Heart left ventricle (tissue), 16 donors: Measurements from ENCODE around the gene TUBB2B. TPM values are rescaled to one million over a fixed set of nuclear protein-coding genes. Genes with fewer than 3 reads are reported as not detected.

ENCODE experiments used
- ATAC-seq, 4 donors: fragments of 200-7000 bp; cut with Tn5 transposase; one replicate each; pipeline ENCODE4 v1.9.1; 2020 to 2022; ENCODE audit warnings: moderate library complexity in 4 of 4, mild to moderate bottlenecking in 3 of 4, moderate number of reproducible peaks in 1 of 4
- DNase-seq, 5 donors: peaks; one replicate each; pipeline ENCODE4 v3.0.0-alpha.2; 2020
- H3K27ac ChIP-seq, 12 donors: fragments of 200-600 bp; sonication (generic) in 4 of 12; one replicate each; pipeline versions ENCODE4 v1.5.0 to v1.8.0; 2016 to 2022; ENCODE audit warnings: mild to moderate bottlenecking in 2 of 12
- H3K27me3 ChIP-seq, 9 donors: fragments of 200-600 bp; sonication (generic) in 2 of 9; one replicate each; pipeline versions ENCODE4 v1.5.1 to v1.8.0; 2016 to 2022; ENCODE audit warnings: mild to moderate bottlenecking in 3 of 9
- H3K36me3 ChIP-seq, 9 donors: fragments of 200-600 bp; sonication (generic) in 2 of 9; one replicate each; pipeline versions ENCODE4 v1.5.0 to v1.8.0; 2018 to 2022; ENCODE audit warnings: mild to moderate bottlenecking in 2 of 9
- H3K4me1 ChIP-seq, 12 donors: fragments of 200-600 bp; sonication (generic) in 4 of 12; one replicate each; pipeline versions ENCODE4 v1.5.0 to v1.8.0; 2016 to 2022; ENCODE audit warnings: mild to moderate bottlenecking in 3 of 12
- H3K4me3 ChIP-seq, 12 donors: fragments of 200-600 bp; sonication (generic) in 4 of 12; one replicate each; pipeline versions ENCODE4 v1.5.0 to v1.8.0; 2017 to 2022; ENCODE audit warnings: mild to moderate bottlenecking in 9 of 12, moderate library complexity in 4 of 12
- H3K9me3 ChIP-seq, 12 donors: fragments of 200-600 bp; sonication (generic) in 4 of 12; one replicate each; pipeline versions ENCODE4 v1.5.0 to v1.8.0; 2016 to 2022; ENCODE audit warnings: mild to moderate bottlenecking in 1 of 12
- POLR2A ChIP-seq, 2 donors: fragments of 450-650 bp; IDR thresholded peaks; one replicate each; pipeline ENCODE4 v1.6.1; 2017; ENCODE audit warnings: antibody characterized with exemption in 2 of 2, mild to moderate bottlenecking in 2 of 2, moderate library complexity in 2 of 2
- WGBS, 4 donors: extraction: QIAGEN DNeasy Blood & Tissue Kit in 2 of 4; methylation state at CpG; one replicate each; pipeline versions ENCODE4 v1.1.5 to v1.1.7; 2013 to 2018; 5-methylcytosine and 5-hydroxymethylcytosine counted together
- intact Hi-C, 10 donors: fragments of 100-400 bp; cut with DNase I; formaldehyde crosslinking; loops; one replicate each; pipeline versions ENCODE4 v1.11.1 to v1.14.2; 2022
- polyA plus RNA-seq, 2 donors: library from polyadenylated mRNA; stranded (reverse); fragments of 200-250 nt; gene quantifications; one replicate each; pipeline ENCODE4 v1.2.3, GENCODE V29; 2013
- total RNA-seq, 9 donors: library from RNA; depleted of rRNA in 2 of 9; stranded (reverse); fragments of >200 nt in 2 of 9; fragmentation: NEBNext Ultra II Directional in 3 of 9; extraction: Animal tissue kit (Norgen Biotek cat#: 25700) in 3 of 9; gene quantifications; one replicate each; pipeline versions ENCODE4 v1.1.0 to v1.2.4, GENCODE V29; 2016 to 2023
- TF ChIP-seq, protein P1 (sequence below), 12 donors: fragments of 200-600 bp; sonication (generic) in 4 of 12; IDR thresholded peaks; one replicate each; pipeline versions ENCODE4 v1.5.0 to v1.8.0; 2018 to 2022; ENCODE audit warnings: antibody characterized with exemption in 12 of 12, mild to moderate bottlenecking in 5 of 12
- donor health status: ischemic (EF 13 %, LVEDD 7.1; RV severe dilation, severe dysfunction).
- donor health status: healthy with polysubstance abuse.
- donor health status: DM: no; HTN: yes; CAD: no.
- donor health status: DM: no; HTN: no; CAD: no.
- donor health status: ischemic (EF 25% LVEDD 6.9; RV normal size, moderate dysfunction).
- donor health status: ischemic (EF 25% LVEDD 5.7; RV mildly dilated, moderate dysfunction).
- donor health status: healthy.
- donor health status: DM: yes; HTN: yes; CAD: no.
- donor health status: ischemic (EF 35%, LVEDD 5.7; RV mildly dilated, moderate dysfunction).
- donor health status: nonischemic (EF 11% LVEDD 7.7; RV severe dilation, severe dysfunction).
- donor health status: DM: yes; HTN: yes; CAD: no.
- donor health status: PGD.
- donor health status: ischemic (EF 29% LVEDD 5.4; RV normal size, mild dysfunction).
- donor health status: nonischemic (EF 23%, LVEDD 6.1; RV moderate dilation, normal function).

TUBB2B gene
- total and polyA plus RNA-seq, 11 donors: 0.90 to 3.4 (median 1.5) TPM

DNA sequence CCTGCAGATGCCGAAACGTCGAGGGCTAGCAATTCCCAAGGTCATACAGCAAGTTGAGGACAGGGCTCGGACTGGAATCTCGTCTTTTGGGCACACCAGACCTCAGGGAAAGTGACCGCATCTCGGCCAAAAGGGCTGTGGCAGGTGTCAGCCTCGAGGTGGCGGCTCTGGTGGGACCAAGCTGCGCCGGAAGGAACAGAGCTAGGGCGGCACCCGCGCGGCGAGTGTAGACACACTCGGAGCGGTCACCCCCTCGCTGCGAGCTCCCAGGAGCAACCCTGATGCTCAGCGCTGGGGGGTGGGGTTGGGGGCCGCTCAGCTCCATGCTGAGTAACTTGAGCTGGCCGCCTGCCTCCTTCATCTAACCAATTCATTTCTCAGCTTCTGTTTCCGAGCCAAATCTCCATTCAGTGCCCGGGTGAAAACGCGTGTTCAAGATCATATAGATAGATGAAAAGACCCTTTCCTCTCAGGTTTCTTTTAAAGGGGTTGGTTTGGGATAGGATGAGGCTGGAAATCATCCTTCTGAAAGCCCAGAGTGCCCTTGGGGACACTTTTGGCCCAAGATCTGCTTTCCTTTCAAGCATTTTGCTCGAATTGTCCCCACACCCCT, 2.2 kb upstream of the TUBB2B start:
- ATAC-seq (no peak), DNase-seq (no peak)
- peaks cover 2 to 56% (median 38%) of the 10 kb centered on the region in 12 donors for H3K4me1 ChIP-seq
- TF ChIP-seq, protein P1, sequence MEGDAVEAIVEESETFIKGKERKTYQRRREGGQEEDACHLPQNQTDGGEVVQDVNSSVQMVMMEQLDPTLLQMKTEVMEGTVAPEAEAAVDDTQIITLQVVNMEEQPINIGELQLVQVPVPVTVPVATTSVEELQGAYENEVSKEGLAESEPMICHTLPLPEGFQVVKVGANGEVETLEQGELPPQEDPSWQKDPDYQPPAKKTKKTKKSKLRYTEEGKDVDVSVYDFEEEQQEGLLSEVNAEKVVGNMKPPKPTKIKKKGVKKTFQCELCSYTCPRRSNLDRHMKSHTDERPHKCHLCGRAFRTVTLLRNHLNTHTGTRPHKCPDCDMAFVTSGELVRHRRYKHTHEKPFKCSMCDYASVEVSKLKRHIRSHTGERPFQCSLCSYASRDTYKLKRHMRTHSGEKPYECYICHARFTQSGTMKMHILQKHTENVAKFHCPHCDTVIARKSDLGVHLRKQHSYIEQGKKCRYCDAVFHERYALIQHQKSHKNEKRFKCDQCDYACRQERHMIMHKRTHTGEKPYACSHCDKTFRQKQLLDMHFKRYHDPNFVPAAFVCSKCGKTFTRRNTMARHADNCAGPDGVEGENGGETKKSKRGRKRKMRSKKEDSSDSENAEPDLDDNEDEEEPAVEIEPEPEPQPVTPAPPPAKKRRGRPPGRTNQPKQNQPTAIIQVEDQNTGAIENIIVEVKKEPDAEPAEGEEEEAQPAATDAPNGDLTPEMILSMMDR (IDR thresholded peaks at IDR 0.05): no peak
- no peak for TF ChIP-seq POLR2A (IDR thresholded peaks at IDR 0.05)
- intact Hi-C loops: loop anchor here in 4 of 10 donors (2.0 to 5.0 kb wide), 4 partner anchors 67 to 92 kb away; partner anchors contain the start of gene TUBB2A (in 2 of the 4)
- no peaks in the 10 kb centered on the region for H3K36me3 ChIP-seq
- H3K27me3 ChIP-seq: peaks cover 22 to 91% (median 56%) of the 10 kb centered on the region in 9 donors
- H3K27ac ChIP-seq: no peak overlapping the region
- WGBS, 4 donors: 4 to 13% (median 8%) methylated on average over 11 to 28 of the region's 28 CpGs
- no peaks in the 10 kb centered on the region for H3K9me3 ChIP-seq
- H3K4me3 ChIP-seq: peak overlapping the region in 10 of 12 donors; percentile 0 to 59 (median 52)

DNA sequence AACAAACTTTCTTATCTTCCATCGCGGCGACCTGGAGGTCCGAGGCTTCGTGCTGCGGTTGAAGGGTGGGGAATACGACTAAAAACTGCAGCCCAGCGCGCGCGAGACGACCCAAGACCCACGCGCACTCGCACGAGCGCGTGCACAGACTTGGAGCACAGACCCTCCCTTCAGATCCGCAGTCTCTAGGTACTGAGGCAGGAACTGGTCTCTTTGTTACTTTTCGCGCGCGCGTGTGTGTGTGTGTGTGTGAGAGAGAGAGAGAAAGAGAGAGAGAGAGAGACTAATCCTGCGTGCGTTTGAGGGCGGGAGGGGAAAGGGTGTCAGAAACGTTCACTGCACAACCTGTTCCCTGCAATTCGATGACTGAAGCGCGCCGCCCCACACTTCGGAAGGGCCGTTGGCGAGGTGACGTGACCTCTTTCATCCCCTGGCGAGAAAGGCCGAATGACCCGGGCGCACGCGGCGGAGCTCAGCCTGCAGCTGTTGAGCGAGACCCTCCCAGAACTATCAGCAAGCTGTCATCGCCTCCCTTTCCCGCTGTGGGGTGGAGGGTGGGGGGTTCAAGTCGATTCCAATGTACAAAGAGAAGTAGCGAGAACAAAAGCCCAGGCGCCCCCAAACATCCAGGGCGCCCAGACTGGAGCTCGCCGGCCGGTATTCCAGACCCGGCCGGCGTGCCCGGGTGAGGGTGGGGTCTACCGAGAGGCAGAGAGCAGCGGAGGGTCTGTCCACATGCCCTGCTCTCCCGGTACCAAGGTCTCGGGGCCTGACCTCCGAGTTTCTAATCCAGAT, 1.5 kb upstream of the TUBB2B start:
- Histone ChIP-seq H3K27me3 (peaks cover 22 to 84% (median 50%) of the 10 kb centered on the region in 9 donors), H3K36me3 (no peaks in the 10 kb centered on the region), H3K27ac (no peak overlapping the region), H3K4me1 (peaks cover 2 to 56% (median 38%) of the 10 kb centered on the region in 12 donors), H3K4me3 (peak overlapping the region in 11 of 12 donors; percentile 0 to 59 (median 50)), H3K9me3 (no peaks in the 10 kb centered on the region)
- intact Hi-C loops: no loop called here
- 2 to 4% (median 3%) methylated on average over 48 to 62 of the region's 62 CpGs for WGBS, 4 donors
- ATAC-seq (no peak), DNase-seq (no peak)
- TF ChIP-seq, protein P1 (IDR thresholded peaks at IDR 0.05): no peak
- no peak for TF ChIP-seq POLR2A (IDR thresholded peaks at IDR 0.05)

DNA sequence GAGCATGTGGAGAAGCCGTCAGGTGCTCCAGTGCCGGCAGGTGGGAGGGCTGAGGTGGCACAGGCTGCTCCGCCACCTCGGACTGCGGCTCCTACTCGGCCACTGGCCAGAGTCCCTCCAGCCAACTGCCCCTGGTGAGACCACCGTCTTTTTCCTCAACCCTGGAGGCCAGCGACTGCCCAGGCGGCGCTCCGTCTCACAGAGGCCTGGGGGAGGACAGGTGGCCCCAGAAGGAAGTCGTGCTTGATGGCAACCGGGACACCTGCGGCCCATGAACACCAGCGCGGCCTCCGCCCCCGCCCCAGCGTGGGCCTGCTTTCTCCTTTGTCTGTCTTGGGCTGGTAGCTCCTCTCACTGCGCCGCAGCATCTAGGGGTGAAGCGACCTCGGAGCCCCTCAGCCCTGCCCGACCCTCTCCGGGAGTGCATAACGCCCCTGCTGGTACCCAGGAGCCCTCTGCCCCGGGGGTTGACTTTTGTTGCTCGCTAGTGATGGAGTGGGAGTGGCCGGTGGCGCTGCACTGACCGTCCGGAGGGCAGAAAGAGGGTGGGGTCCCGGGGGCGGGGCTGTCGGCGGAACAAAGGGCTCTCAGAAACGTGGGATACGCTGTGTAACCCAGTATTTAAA, 706 bp upstream of the TUBB2B start:
- ATAC-seq: no peak
- peaks cover 2 to 56% (median 38%) of the 10 kb centered on the region in 12 donors for H3K4me1 ChIP-seq

More for the DNA sequence above, 706 bp upstream of the TUBB2B start:
- TF ChIP-seq, protein P1 (IDR thresholded peaks at IDR 0.05): no peak
- TF ChIP-seq POLR2A (IDR thresholded peaks at IDR 0.05): no peak
- H3K4me3 ChIP-seq: peak overlapping the region in 11 of 12 donors; percentile 9 to 59 (median 50)
- H3K27me3 ChIP-seq: peaks cover 22 to 76% (median 46%) of the 10 kb centered on the region in 9 donors
- H3K36me3 ChIP-seq: no peaks in the 10 kb centered on the region
- no peaks in the 10 kb centered on the region for H3K9me3 ChIP-seq
- WGBS, 4 donors: 1 to 3% (median 2%) methylated on average over 14 to 38 of the region's 38 CpGs
- intact Hi-C loops: no loop called here
- DNase-seq: no peak
- H3K27ac ChIP-seq: no peak overlapping the region
